Endothelial cell of umbilical vein (primary cell): ENCODE measurements around the gene MSI1.

Experiments used
- CTCF ChIP-seq, 2 donors: IDR thresholded peaks; 1 replicate in 1 of 2; 2 replicates in 1 of 2; pipeline ENCODE4 v1.5.1; 2011; ENCODE audit warnings: low read length in 2 of 2, mild to moderate bottlenecking in 2 of 2, moderate library complexity in 2 of 2, control low read depth in 1 of 2, inconsistent platforms in 1 of 2, low read depth in 1 of 2; ENCODE audit not compliant: insufficient read depth in 1 of 2; ENCODE audit errors: extremely low read depth in 1 of 2
- EZH2 ChIP-seq: IDR thresholded peaks from 2 replicates; pipeline ENCODE4 v1.6.1; 2012; ENCODE audit warnings: borderline replicate concordance, low read depth, mild to moderate bottlenecking, moderate library complexity, low read length, inconsistent platforms; ENCODE audit not compliant: severe bottlenecking
- POLR2A ChIP-seq: IDR thresholded peaks from 2 replicates; pipeline ENCODE4 v1.6.1; 2012; ENCODE audit warnings: low read depth, mild to moderate bottlenecking, control low read depth, low read length

DNA sequence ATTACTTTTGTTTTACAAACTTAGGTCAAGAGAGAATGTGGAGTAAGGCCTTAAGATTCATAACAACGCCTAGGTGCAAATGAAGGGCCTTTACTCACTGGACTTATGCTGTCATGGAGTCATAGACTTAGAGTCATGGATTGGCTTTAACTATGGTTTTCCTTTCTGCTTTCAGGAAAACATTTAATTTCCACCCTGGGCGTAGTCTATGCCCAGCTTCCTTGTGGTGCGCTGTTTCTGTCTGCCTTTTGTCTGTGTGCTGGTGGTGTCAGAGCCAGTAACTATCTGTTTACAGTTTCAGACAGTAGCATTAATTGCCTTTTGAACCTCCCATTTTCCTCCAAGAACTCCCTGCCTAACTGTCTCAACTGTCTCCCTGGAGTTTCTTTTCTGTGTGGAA lies 37.1 kb upstream of the MSI1 start:
- TF ChIP-seq CTCF (IDR thresholded peaks at IDR 0.05; ENCODE audit: extremely low read depth in 1 of 2, insufficient read depth in 1 of 2, low read depth in 1 of 2, low read length in 2 of 2) (no peak), EZH2 (no peak), POLR2A (no peak)
